ENCODE results near the gene TBL1XR1. TPM values are rescaled to one million over a fixed set of nuclear protein-coding genes. Genes with fewer than 3 reads are reported as not detected.
"Not testable (repeated sequence)": the region's sequence is repeated elsewhere in the genome, so short reads cannot be mapped to it uniquely, and the experiment has no call there.

The TBL1XR1 gene
- total RNA-seq, 1 experiment from 2014 or later, result 119 TPM

- no peaks in the 10 kb centered on the region for H3K27me3 ChIP-seq (ENCODE audit: control insufficient read depth, insufficient read depth, low read length)
- no peak for DNase-seq
- H3K4me3 ChIP-seq (ENCODE audit: insufficient read depth, low read depth, low read length), result no peak overlapping the region
- H3K36me3 ChIP-seq (replicated peaks; ENCODE audit: control insufficient read depth, insufficient read depth, low read length), result no peaks in the 10 kb centered on the region
Observed at GRCh38 chr3:177150218-177150916, 46.9 kb downstream of the TBL1XR1 start.

- Histone ChIP-seq H3K4me3 (ENCODE audit: insufficient read depth, low read depth, low read length) (no peak overlapping the region), H3K27me3 (ENCODE audit: control insufficient read depth, insufficient read depth, low read length) (no peaks in the 10 kb centered on the region), H3K36me3 (replicated peaks; ENCODE audit: control insufficient read depth, insufficient read depth, low read length) (no peaks in the 10 kb centered on the region)
- DNase-seq, result no peak
Observed at GRCh38 chr3:177149106-177149505, 48.2 kb downstream of the TBL1XR1 start.

GRCh38 chr3:177147790-177148189, 49.5 kb downstream of the TBL1XR1 start:
- H3K36me3 ChIP-seq (replicated peaks; ENCODE audit: control insufficient read depth, insufficient read depth, low read length), result no peaks in the 10 kb centered on the region
- H3K4me3 ChIP-seq (ENCODE audit: insufficient read depth, low read depth, low read length), result no peak overlapping the region
- no peak for DNase-seq
- no peaks in the 10 kb centered on the region for H3K27me3 ChIP-seq (ENCODE audit: control insufficient read depth, insufficient read depth, low read length)

DNA sequence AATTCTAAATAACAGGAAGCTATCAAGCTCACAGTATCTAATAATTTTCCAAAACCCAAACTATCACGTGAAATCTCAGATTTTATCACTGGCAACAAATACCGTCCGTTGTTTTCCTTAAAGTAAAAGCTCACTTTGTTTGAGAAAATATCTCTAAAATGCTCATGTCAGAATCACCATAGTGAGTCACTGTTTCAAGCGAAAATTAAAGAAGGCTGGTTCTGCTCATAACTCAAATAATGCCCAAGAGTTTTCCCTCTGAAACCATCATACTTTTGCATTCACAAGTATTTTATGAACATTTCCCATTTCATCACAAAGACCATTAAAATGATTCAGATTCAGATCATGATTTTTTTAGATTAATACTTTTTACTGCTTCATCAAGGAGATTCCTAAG, 50.6 kb downstream of the TBL1XR1 start:
- Histone ChIP-seq H3K36me3 (replicated peaks; ENCODE audit: control insufficient read depth, insufficient read depth, low read length) (no peaks in the 10 kb centered on the region), H3K27me3 (ENCODE audit: control insufficient read depth, insufficient read depth, low read length) (no peaks in the 10 kb centered on the region), H3K4me3 (ENCODE audit: insufficient read depth, low read depth, low read length) (no peak overlapping the region)
- no peak for DNase-seq

- no peaks in the 10 kb centered on the region for H3K36me3 ChIP-seq (replicated peaks; ENCODE audit: control insufficient read depth, insufficient read depth, low read length)
- H3K4me3 ChIP-seq (ENCODE audit: insufficient read depth, low read depth, low read length), result no peak overlapping the region
- no peaks in the 10 kb centered on the region for H3K27me3 ChIP-seq (ENCODE audit: control insufficient read depth, insufficient read depth, low read length)
- no peak for DNase-seq
Observed at GRCh38 chr3:177145954-177146353, 51.3 kb downstream of the TBL1XR1 start.

DNA sequence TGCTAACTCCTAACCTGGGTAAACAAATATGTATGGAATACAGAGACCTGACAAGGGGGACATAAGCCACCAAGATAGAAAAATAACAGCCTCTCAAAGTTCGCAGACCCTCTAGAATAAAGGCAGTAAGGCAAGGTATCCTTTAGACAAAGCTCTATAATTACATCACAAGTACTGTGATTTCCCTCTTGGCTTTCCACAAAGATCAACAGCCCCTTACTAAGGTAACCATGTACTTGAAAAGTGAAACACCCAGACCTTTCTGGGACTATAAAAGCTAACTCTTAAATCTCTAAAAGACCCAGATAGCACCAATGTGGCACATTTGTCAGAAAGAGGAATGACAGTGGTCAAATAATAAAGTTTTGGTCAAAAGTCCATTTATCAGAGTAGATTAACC, 51.9 kb downstream of the TBL1XR1 start:
- H3K27me3 ChIP-seq (ENCODE audit: control insufficient read depth, insufficient read depth, low read length), result no peaks in the 10 kb centered on the region
- H3K36me3 ChIP-seq (replicated peaks; ENCODE audit: control insufficient read depth, insufficient read depth, low read length), result no peaks in the 10 kb centered on the region
- H3K4me3 ChIP-seq (ENCODE audit: insufficient read depth, low read depth, low read length), result no peak overlapping the region
- no peak for DNase-seq

DNA sequence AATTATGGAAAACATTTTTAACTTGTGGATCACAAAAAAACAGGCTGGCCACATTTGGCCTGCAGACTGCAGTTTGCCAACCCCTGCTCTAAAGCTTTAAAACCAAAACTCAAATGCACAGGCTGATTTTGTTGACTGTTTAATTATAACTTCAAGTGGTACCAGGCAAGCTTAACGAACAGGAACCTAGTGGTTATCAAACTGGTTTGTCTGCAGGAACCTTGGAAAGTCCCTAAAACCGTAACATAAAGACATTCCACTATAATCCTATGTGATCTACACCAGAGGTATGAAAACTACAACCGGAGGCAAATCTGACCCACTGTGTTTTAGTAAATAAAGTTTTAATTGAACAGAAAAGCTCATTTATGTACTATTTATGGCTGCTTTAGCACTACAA, 52.4 kb downstream of the TBL1XR1 start:
- H3K27me3 ChIP-seq (ENCODE audit: control insufficient read depth, insufficient read depth, low read length), result no peaks in the 10 kb centered on the region
- H3K36me3 ChIP-seq (replicated peaks; ENCODE audit: control insufficient read depth, insufficient read depth, low read length), result no peaks in the 10 kb centered on the region
- DNase-seq, result no peak
- no peak overlapping the region for H3K4me3 ChIP-seq (ENCODE audit: insufficient read depth, low read depth, low read length)

DNA sequence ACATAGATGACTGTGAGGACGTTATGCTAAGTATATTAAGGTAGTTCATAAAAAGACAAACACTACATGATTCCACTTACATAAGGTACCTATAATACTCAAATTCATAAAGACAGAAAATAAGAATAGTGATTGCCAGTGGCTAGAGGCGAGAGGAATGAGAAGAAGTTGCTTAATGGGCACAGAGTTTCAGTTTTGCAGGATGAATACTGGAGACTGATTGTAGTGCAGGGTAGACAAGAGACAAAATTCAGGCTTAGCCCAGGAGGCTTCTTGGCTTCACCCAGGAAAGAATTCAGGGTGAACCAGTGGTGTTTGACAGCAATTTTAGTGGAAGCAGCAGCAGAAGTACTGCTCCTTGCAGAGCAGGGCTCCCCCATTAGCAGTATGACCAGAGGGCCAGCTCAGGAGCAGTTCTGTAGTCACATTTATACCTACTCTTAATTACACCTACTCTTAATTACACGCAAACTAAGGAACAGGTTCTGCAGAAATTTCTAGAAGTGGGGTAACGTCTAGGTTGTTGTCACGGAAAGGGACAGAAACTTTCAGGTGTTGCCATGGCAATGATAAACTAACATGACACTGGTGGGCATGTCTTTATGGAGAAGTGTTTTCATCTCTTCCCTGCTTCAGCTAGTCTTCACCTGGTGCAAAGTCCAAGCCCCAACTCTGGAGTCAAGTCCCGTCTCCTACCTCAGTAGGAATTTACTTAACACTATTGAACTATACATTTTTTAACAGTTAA, 55.2 kb downstream of the TBL1XR1 start:
- H3K27me3 ChIP-seq (ENCODE audit: control insufficient read depth, insufficient read depth, low read length), result no peaks in the 10 kb centered on the region
- DNase-seq, result no peak
- H3K36me3 ChIP-seq (replicated peaks; ENCODE audit: control insufficient read depth, insufficient read depth, low read length), result no peaks in the 10 kb centered on the region
- H3K4me3 ChIP-seq (ENCODE audit: insufficient read depth, low read depth, low read length), result no peak overlapping the region

GRCh38 chr3:177141471-177141870, 55.8 kb downstream of the TBL1XR1 start:
- Histone ChIP-seq H3K36me3 (replicated peaks; ENCODE audit: control insufficient read depth, insufficient read depth, low read length) (no peaks in the 10 kb centered on the region), H3K27me3 (ENCODE audit: control insufficient read depth, insufficient read depth, low read length) (no peaks in the 10 kb centered on the region), H3K4me3 (ENCODE audit: insufficient read depth, low read depth, low read length) (no peak overlapping the region)
- no peak for DNase-seq

- not testable (repeated sequence) for DNase-seq
Observed at GRCh38 chr3:177139220-177139619, 58.1 kb downstream of the TBL1XR1 start.

DNA sequence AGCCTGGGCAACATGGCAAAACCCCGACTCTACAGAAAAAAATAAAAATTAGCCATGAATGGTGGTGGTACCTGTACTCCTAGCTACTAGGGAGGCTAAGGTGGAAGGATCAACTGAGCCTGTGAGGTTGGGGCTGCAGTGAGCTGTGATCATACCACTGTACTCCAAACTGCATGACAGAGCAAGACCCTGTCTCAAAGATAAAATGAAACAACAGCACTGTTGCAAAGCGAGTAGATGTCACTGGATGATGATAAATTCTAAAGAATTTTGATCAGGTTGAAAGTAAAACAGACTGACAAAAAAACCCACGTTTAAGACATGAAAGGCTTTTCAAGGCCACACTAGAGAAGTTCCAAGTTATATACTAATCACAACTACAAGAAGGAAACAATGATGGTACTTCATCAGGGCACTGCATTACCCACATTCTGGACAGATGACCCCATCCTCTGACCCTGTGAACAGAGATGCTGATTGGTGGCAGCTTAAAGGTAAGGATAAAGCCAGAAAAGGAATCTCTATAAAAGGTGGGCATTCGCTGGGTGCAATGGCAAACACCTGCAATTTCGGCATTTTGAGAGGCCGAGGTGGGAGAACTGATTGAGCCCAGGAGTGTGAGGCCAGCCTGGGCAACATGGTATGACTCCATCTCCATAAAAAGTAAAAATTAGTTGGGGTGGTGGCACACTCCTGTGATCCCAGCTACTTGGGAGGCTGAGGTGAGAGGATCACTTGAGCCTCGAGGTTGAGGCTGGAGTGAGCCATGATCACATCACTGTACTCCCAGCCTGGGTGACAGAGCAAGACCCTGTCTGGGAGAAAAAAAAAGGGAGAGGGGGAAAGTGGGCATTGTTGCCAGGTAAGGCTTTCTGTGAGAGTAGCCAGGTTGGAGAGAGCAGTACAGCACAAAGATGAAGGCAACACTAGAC, 59.2 kb downstream of the TBL1XR1 start:
- H3K4me3 ChIP-seq (ENCODE audit: insufficient read depth, low read depth, low read length), result no peak overlapping the region
- H3K27me3 ChIP-seq (ENCODE audit: control insufficient read depth, insufficient read depth, low read length), result no peaks in the 10 kb centered on the region
- DNase-seq, result no peak
- no peaks in the 10 kb centered on the region; the same call in 1 of the 2 replicates for H3K36me3 ChIP-seq (replicated peaks; ENCODE audit: control insufficient read depth, insufficient read depth, low read length)

More at GRCh38 chr3:177139220-177139619, 58.1 kb downstream of the TBL1XR1 start:
- not testable (repeated sequence) for H3K27me3 ChIP-seq (ENCODE audit: control insufficient read depth, insufficient read depth, low read length); H3K4me3 ChIP-seq (ENCODE audit: insufficient read depth, low read depth, low read length); H3K36me3 ChIP-seq (replicated peaks; ENCODE audit: control insufficient read depth, insufficient read depth, low read length)

DNA sequence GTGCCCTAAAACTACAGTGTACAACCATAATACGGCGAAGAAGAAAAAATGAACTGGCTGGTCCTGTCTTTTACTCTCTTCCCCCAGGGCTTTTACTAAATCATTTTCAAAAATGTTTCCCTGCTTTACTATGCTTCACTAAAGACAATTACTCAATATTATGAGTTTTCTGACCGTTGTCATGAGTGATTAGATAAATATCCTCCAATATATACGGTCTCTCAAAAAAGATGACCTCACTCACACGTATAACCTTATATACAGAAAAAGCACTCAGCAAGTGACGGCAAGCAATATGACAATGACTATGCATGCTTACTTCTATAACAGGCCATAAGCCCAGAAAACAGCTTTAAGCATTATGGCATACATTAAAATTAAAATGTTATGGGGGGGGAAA, 60.5 kb downstream of the TBL1XR1 start:
- H3K36me3 ChIP-seq (replicated peaks; ENCODE audit: control insufficient read depth, insufficient read depth, low read length), result no peaks in the 10 kb centered on the region; the same call in 1 of the 2 replicates
- no peak for DNase-seq
- H3K4me3 ChIP-seq (ENCODE audit: insufficient read depth, low read depth, low read length), result no peak overlapping the region
- no peaks in the 10 kb centered on the region for H3K27me3 ChIP-seq (ENCODE audit: control insufficient read depth, insufficient read depth, low read length)

DNA sequence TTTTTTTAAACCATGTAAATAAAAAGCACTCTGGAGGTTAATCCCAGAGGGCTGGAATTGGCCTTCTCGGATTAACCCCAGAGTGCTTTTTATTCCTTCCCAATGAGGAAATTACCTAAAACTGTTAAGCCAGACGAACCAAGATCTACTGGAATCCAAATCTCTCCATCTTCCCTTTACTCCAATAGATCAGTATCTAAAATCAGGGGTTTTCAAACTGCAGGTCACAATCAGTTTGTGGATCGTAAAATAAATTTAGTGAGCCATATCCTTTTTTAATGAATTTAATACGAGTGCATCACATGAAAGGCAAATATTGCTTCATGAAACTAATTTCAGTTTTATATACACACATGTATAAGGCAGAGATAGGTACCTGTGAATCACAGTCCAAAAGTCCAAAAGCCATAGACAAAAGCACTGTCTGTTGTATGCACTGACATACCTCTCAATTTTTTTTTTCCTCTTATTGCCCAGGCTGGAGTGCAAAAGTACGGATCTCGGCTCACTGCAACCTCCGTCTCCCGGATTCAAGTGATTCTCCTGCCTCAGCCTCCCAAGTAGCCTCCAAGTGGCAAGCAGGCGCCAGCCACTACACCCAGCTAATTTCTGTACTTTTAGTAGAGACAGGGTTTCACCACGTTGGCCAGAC, 61.3 kb downstream of the TBL1XR1 start:
- Histone ChIP-seq H3K36me3 (replicated peaks; ENCODE audit: control insufficient read depth, insufficient read depth, low read length) (no peaks in the 10 kb centered on the region; the same call in 1 of the 2 replicates), H3K27me3 (ENCODE audit: control insufficient read depth, insufficient read depth, low read length) (no peaks in the 10 kb centered on the region), H3K4me3 (ENCODE audit: insufficient read depth, low read depth, low read length) (no peak overlapping the region)
- no peak for DNase-seq

DNA sequence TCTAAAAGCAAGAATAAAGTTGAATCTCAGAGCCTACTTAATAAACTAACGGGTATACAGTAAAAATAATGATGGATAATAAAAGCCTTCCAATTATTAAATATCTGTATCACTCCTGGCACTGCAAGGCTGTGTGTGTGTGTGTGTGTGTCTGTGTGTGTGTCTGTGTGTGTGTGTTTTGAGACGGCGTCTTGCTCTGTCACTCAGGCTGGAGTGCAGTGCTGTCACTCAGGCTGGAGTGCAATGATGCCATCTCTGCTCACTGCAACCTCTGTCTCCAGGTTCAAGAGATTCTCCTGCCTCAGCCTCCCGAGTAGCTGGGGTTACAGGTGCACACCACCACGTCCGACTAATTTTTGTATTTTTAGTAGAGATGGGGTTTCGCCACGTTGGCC, 62.5 kb downstream of the TBL1XR1 start:
- no peak overlapping the region for H3K4me3 ChIP-seq (ENCODE audit: insufficient read depth, low read depth, low read length)
- H3K27me3 ChIP-seq (ENCODE audit: control insufficient read depth, insufficient read depth, low read length), result no peaks in the 10 kb centered on the region
- no peak for DNase-seq
- H3K36me3 ChIP-seq (replicated peaks; ENCODE audit: control insufficient read depth, insufficient read depth, low read length), result no peaks in the 10 kb centered on the region; the same call in 1 of the 2 replicates

Measured in H7 (cell line).